Thoracic aorta (tissue), 2 donors: ENCODE data around the gene CHST10. TPM values are rescaled to one million over a fixed set of nuclear protein-coding genes. Genes with fewer than 3 reads are reported as not detected.

Experiments
- ATAC-seq: fragments of 150-250 bp; one replicate; pipeline ENCODE4 v1.8.0; 2017; ENCODE audit warnings: low read depth; ENCODE audit not compliant: insufficient number of reproducible peaks, low FRiP score
- DNase-seq: peaks from one replicate; pipeline ENCODE4 v3.0.0-alpha.2; 2020; ENCODE audit warnings: low spot score
- H3K27ac ChIP-seq, 2 donors: fragments of 200-600 bp; sonication (generic); 1 replicate in 1 of 2; 2 replicates in 1 of 2; pipeline ENCODE4 v1.5.1; 2016; ENCODE audit warnings: mild to moderate bottlenecking in 2 of 2, moderate library complexity in 2 of 2
- H3K27me3 ChIP-seq: fragments of 200-600 bp; sonication (generic); replicated peaks from 2 replicates; pipeline ENCODE4 v1.6.0; 2016; ENCODE audit warnings: mild to moderate bottlenecking; ENCODE audit not compliant: insufficient read depth
- H3K36me3 ChIP-seq: fragments of 200-600 bp; sonication (generic); one replicate; pipeline ENCODE4 v1.5.1; 2016
- H3K4me1 ChIP-seq, 2 donors: fragments of 200-600 bp; sonication (generic); 1 replicate in 1 of 2; 2 replicates in 1 of 2; pipeline versions ENCODE4 v1.5.1 to v1.6.0; 2016; ENCODE audit warnings: low read depth in 2 of 2, mild to moderate bottlenecking in 1 of 2; ENCODE audit not compliant: control insufficient read depth in 1 of 2
- H3K4me3 ChIP-seq: fragments of 200-600 bp; sonication (generic); 2 replicates; pipeline ENCODE4 v1.5.1; 2016; ENCODE audit warnings: mild to moderate bottlenecking
- H3K9me3 ChIP-seq: fragments of 200-600 bp; sonication (generic); 2 replicates; pipeline ENCODE4 v1.5.1; 2016
- total RNA-seq, 2 donors: library from RNA; depleted of rRNA; stranded (reverse); fragments of >200 nt; gene quantifications; one replicate each; pipeline versions ENCODE4 v1.1.0 to v1.2.3, GENCODE V29; 2016
- TF ChIP-seq, protein P1 (sequence below): fragments of 200-600 bp; sonication (generic); IDR thresholded peaks from one replicate; pipeline ENCODE4 v1.5.1; 2019; ENCODE audit warnings: antibody characterized with exemption

Gene CHST10
- total RNA-seq, 2 donors from 2014 or later = 4.6 to 8.5 TPM

DNA sequence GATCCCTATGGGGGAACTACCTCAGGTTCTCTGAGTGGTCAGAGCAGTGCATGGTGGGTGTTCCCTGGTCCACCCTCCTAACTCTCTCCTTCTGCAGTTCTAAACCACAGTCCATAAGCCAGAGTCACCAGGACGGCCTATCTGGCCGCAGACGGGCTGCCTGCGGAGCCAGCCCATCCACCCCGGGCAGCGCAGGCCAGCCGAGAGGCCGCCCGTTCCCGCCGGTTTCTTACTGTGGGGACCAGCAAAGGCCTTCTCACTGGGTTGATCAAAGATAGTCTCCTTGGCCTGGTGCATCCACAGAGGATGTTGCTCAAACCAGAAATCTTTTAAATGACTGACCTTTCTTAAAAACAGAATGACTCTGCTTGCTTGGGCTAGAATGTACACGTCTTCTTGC is 9.6 kb upstream of the CHST10 start:
- Histone ChIP-seq H3K27ac (no peak overlapping the region), H3K4me3 (no peak overlapping the region), H3K9me3 (no peaks in the 10 kb centered on the region), H3K4me1 (peaks cover 3 to 11% of the 10 kb centered on the region in 2 donors), H3K36me3 (no peaks in the 10 kb centered on the region), H3K27me3 (no peaks in the 10 kb centered on the region)
- no peak for DNase-seq
- no peak for ATAC-seq
- TF ChIP-seq, protein P1, sequence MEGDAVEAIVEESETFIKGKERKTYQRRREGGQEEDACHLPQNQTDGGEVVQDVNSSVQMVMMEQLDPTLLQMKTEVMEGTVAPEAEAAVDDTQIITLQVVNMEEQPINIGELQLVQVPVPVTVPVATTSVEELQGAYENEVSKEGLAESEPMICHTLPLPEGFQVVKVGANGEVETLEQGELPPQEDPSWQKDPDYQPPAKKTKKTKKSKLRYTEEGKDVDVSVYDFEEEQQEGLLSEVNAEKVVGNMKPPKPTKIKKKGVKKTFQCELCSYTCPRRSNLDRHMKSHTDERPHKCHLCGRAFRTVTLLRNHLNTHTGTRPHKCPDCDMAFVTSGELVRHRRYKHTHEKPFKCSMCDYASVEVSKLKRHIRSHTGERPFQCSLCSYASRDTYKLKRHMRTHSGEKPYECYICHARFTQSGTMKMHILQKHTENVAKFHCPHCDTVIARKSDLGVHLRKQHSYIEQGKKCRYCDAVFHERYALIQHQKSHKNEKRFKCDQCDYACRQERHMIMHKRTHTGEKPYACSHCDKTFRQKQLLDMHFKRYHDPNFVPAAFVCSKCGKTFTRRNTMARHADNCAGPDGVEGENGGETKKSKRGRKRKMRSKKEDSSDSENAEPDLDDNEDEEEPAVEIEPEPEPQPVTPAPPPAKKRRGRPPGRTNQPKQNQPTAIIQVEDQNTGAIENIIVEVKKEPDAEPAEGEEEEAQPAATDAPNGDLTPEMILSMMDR = no peak

GRCh38 chr2:100426384-100426720 is 8.9 kb upstream of the CHST10 start:
- Histone ChIP-seq H3K4me3 (no peak overlapping the region), H3K4me1 (peaks cover 3 to 11% of the 10 kb centered on the region in 2 donors), H3K27ac (no peak overlapping the region), H3K36me3 (no peaks in the 10 kb centered on the region), H3K9me3 (no peaks in the 10 kb centered on the region), H3K27me3 (no peaks in the 10 kb centered on the region)
- no peak for DNase-seq
- no peak for ATAC-seq
- TF ChIP-seq, protein P1 = no peak

GRCh38 chr2:100425573-100426383 is 8.3 kb upstream of the CHST10 start:
- no peak overlapping the region for H3K27ac ChIP-seq
- H3K9me3 ChIP-seq = no peaks in the 10 kb centered on the region
- no peaks in the 10 kb centered on the region for H3K27me3 ChIP-seq
- TF ChIP-seq, protein P1 = no peak
- H3K4me3 ChIP-seq = no peak overlapping the region
- DNase-seq = no peak
- no peaks in the 10 kb centered on the region for H3K36me3 ChIP-seq
- ATAC-seq = no peak
- peaks cover 3 to 11% of the 10 kb centered on the region in 2 donors for H3K4me1 ChIP-seq

- TF ChIP-seq, protein P1 = no peak
- DNase-seq = no peak
- no peak overlapping the region for H3K27ac ChIP-seq
- H3K36me3 ChIP-seq = no peaks in the 10 kb centered on the region
- no peak for ATAC-seq
- H3K27me3 ChIP-seq = no peaks in the 10 kb centered on the region
- no peak overlapping the region for H3K4me3 ChIP-seq
- no peaks in the 10 kb centered on the region for H3K9me3 ChIP-seq
- H3K4me1 ChIP-seq = peaks cover 3 to 11% of the 10 kb centered on the region in 2 donors
Measured at GRCh38 chr2:100425107-100425506, 7.6 kb upstream of the CHST10 start.

DNA sequence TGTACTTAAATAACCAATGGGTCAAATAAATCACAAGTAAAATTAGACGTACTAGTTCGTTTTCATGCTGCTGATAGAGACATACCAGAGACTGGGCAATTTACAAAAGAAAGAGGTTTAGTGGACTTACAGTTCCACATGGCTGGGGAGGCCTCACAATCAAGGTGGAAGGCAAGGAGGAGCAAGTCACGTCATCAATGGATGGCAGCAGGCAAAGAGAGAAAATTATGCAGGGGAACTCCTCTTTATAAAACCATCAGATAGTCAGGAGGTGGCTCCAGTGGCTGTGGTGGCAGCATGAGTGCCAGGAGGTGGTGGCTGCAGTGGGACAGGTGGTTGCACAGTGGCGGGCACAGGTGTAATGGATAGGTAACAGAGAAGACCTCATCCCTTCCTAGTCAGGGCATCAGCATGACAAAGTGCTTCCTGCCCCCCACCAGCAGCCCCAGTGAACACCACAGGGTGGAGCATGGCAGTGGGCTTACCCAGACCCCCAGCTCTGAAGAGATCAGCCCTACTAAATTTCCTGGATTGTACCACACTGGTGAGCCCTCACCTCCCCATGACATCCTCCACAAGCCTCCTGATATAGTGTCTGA is 6.9 kb upstream of the CHST10 start:
- H3K27me3 ChIP-seq = no peaks in the 10 kb centered on the region
- H3K9me3 ChIP-seq = no peaks in the 10 kb centered on the region
- DNase-seq (no peak), ATAC-seq (no peak)
- no peak overlapping the region for H3K4me3 ChIP-seq
- TF ChIP-seq, protein P1 = no peak
- peaks cover 3 to 11% of the 10 kb centered on the region in 2 donors for H3K4me1 ChIP-seq
- peak overlapping the region in 1 of 2 donors; percentile 15 for H3K27ac ChIP-seq
- no peaks in the 10 kb centered on the region for H3K36me3 ChIP-seq
